AG04449 (cell line): ENCODE data around the gene RASGEF1C.

Experiments used
- CTCF ChIA-PET: fragments of 350-600 bp; formaldehyde crosslinking; extraction: SDS; loops from one replicate; lab custom pipeline; 2021; ENCODE audit warnings: antibody characterized with exemption; lab: Yijun Ruan, JAX
- POLR2A ChIA-PET: fragments of 400-600, 350-600 bp; formaldehyde crosslinking; extraction: SDS; loops from one replicate; lab custom pipeline; 2020; ENCODE audit warnings: antibody characterized with exemption, inconsistent platforms; lab: Yijun Ruan, JAX
- DNase-seq: peaks from one replicate; pipeline ENCODE4 v3.0.0-alpha.2; 2010; ENCODE audit warnings: low read depth, low spot score
- H3K4me3 ChIP-seq: 2 replicates; pipeline ENCODE4 v1.5.1; 2011; ENCODE audit warnings: low read depth, mild to moderate bottlenecking, control low read depth, low read length
- TF ChIP-seq, protein P1 (sequence below): IDR thresholded peaks from one replicate; pipeline ENCODE4 v1.5.1; 2011; ENCODE audit warnings: mild to moderate bottlenecking, moderate library complexity, low read length, control low read depth, inconsistent platforms; ENCODE audit not compliant: insufficient read depth; ENCODE audit errors: missing control alignments

Gene RASGEF1C

GRCh38 chr5:180222056-180222455 is 13.0 kb upstream of the RASGEF1C start:
- CTCF ChIA-PET: no interaction called here
- no peak overlapping the region for H3K4me3 ChIP-seq
- POLR2A ChIA-PET: no interaction called here
- no peak for DNase-seq
- TF ChIP-seq, protein P1, sequence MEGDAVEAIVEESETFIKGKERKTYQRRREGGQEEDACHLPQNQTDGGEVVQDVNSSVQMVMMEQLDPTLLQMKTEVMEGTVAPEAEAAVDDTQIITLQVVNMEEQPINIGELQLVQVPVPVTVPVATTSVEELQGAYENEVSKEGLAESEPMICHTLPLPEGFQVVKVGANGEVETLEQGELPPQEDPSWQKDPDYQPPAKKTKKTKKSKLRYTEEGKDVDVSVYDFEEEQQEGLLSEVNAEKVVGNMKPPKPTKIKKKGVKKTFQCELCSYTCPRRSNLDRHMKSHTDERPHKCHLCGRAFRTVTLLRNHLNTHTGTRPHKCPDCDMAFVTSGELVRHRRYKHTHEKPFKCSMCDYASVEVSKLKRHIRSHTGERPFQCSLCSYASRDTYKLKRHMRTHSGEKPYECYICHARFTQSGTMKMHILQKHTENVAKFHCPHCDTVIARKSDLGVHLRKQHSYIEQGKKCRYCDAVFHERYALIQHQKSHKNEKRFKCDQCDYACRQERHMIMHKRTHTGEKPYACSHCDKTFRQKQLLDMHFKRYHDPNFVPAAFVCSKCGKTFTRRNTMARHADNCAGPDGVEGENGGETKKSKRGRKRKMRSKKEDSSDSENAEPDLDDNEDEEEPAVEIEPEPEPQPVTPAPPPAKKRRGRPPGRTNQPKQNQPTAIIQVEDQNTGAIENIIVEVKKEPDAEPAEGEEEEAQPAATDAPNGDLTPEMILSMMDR: no peak

DNA sequence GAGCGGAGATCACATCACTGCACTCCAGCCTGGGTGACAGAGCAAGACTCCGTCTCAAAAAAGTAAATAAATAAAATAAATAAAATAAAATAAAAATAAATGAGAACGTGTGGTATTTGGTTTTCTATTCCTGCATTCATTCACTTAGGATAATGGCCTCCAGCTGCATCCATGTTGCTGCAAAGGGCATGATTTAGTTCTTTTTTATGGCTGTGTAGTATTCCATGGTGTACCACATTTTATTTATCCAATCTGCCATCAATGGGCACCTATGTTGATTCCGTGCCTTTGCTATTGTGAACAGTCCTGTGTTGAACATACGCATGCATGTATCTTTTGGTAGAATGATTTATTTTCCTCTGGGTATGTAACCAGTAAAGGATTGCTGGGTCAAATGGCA is 8.8 kb upstream of the RASGEF1C start:
- TF ChIP-seq, protein P1: no peak
- POLR2A ChIA-PET: no interaction called here
- CTCF ChIA-PET: no interaction called here
- DNase-seq: no peak
- no peak overlapping the region for H3K4me3 ChIP-seq

- TF ChIP-seq, protein P1: no peak
- CTCF ChIA-PET: interaction anchor here (1.3 kb wide), 1 partner anchor 8 kb away, joined by 4 read pairs; no protein-coding TSS in a partner anchor
- POLR2A ChIA-PET: no interaction called here
- DNase-seq: no peak
- no peak overlapping the region for H3K4me3 ChIP-seq
Observed at GRCh38 chr5:180216646-180217171, 7.7 kb upstream of the RASGEF1C start.

GRCh38 chr5:180215783-180216630 is 7.0 kb upstream of the RASGEF1C start:
- no peak for DNase-seq
- POLR2A ChIA-PET: no interaction called here

GRCh38 chr5:180214870-180215770 is 6.1 kb upstream of the RASGEF1C start:
- TF ChIP-seq, protein P1: no peak
- ChIA-PET CTCF (no interaction called here), POLR2A (no interaction called here)
- no peak for DNase-seq
- H3K4me3 ChIP-seq: no peak overlapping the region

More at GRCh38 chr5:180215783-180216630, 7.0 kb upstream of the RASGEF1C start:
- H3K4me3 ChIP-seq: no peak overlapping the region
- CTCF ChIA-PET: interaction anchor here (1.3 kb wide), 1 partner anchor 8 kb away, joined by 4 read pairs; no protein-coding TSS in a partner anchor
- TF ChIP-seq, protein P1: no peak
